K562 (cell line): ENCODE results near the gene ZNF487. TPM values are rescaled to one million over a fixed set of nuclear protein-coding genes. Genes with fewer than 3 reads are reported as not detected.
A peak's percentile ranks its signal among the peaks of the same experiment; 100 is the strongest.
"Not testable (repeated sequence)": the region's sequence is repeated elsewhere in the genome, so short reads cannot be mapped to it uniquely, and the experiment has no call there.

Source experiments
- ATAC-seq: fragments of 200-7000 bp; cut with Tn5 transposase; 3 replicates; pipeline ENCODE4 v1.9.1; 2020; ENCODE audit warnings: moderate library complexity
- BruUV-seq: library from RNA; stranded (reverse); fragments of 400-500 nt; replicated peaks from 2 replicates; lab custom pipeline; 2021; lab: Mats Ljungman, UMichigan
- CTCF ChIA-PET: fragments of 300-600 bp; formaldehyde crosslinking; extraction: SDS; loops from one replicate; lab custom pipeline; 2021; ENCODE audit warnings: low intra/inter-chr PET ratio; lab: Yijun Ruan, JAX
- POLR2A ChIA-PET: fragments of 300-600, 350-650 bp; sonication (Branson Sonifier 250); formaldehyde crosslinking; extraction: SDS; loops from one replicate; lab custom pipeline; 2021; ENCODE audit warnings: antibody characterized with exemption, inconsistent platforms; lab: Yijun Ruan, JAX
- DNase-seq, 4 experiments: peaks; one replicate each; pipeline versions ENCODE4 v3.0.0 to v3.0.0-alpha.2; 2011 to 2018; ENCODE audit warnings: low spot score in 3 of 4, mixed read lengths in 3 of 4; ENCODE audit errors: extremely low read depth in 1 of 4
- FAIRE-seq: peaks from 2 replicates; lab custom pipeline; 2011; peaks lifted over from hg19 to GRCh38; lab: Jason Lieb, UNC
- H2AFZ ChIP-seq: 2 replicates; pipeline ENCODE4 v1.6.0; 2011; ENCODE audit warnings: low read depth, low read length, control low read depth, inconsistent platforms
- H3K27ac ChIP-seq: fragments of 200-600 bp; 3 replicates; pipeline ENCODE4 v1.8.0; 2011; ENCODE audit warnings: low read depth, mild to moderate bottlenecking, control low read depth, inconsistent platforms, low read length, moderate library complexity, mixed read lengths; ENCODE audit errors: extremely low read depth
- H3K27me3 ChIP-seq, 2 experiments: fragments of 300-600 bp in 1 of 2; 2 replicates in 1 of 2; 3 replicates in 1 of 2; pipeline versions ENCODE4 v1.6.0 to v1.8.0; 2011; ENCODE audit warnings: inconsistent platforms in 2 of 2, low read length in 2 of 2, mild to moderate bottlenecking in 1 of 2, mixed read lengths in 1 of 2, moderate library complexity in 1 of 2; ENCODE audit not compliant: control insufficient read depth in 2 of 2, insufficient read depth in 2 of 2
- H3K36me3 ChIP-seq: fragments of 300-600 bp; 3 replicates; pipeline ENCODE4 v1.8.0; 2011; ENCODE audit warnings: mild to moderate bottlenecking, low read length, inconsistent platforms; ENCODE audit not compliant: control insufficient read depth, insufficient read depth
- H3K4me1 ChIP-seq, 2 experiments: fragments of 200-600 bp in 1 of 2; replicated peaks in 1 of 2; 2 replicates in 1 of 2; 3 replicates in 1 of 2; pipeline versions ENCODE4 v1.5.1 to v1.8.0; 2011; ENCODE audit warnings: inconsistent platforms in 2 of 2, low read length in 2 of 2, mild to moderate bottlenecking in 1 of 2, mixed read lengths in 1 of 2, moderate library complexity in 1 of 2; ENCODE audit not compliant: control insufficient read depth in 2 of 2, insufficient read depth in 2 of 2
- H3K4me2 ChIP-seq: 2 replicates; pipeline ENCODE4 v1.6.1; 2011; ENCODE audit warnings: low read length, control low read depth, inconsistent platforms, mixed read lengths; ENCODE audit not compliant: insufficient read depth
- H3K4me3 ChIP-seq: fragments of 200-600 bp; sonication (generic), shearing (Covaris generic); 2 replicates; pipeline ENCODE4 v1.5.1; 2016; ENCODE audit warnings: control low read depth, inconsistent platforms
- H3K79me2 ChIP-seq: fragments of 200-600 bp; 3 replicates; pipeline ENCODE4 v1.8.0; 2011; ENCODE audit warnings: low read length, inconsistent platforms; ENCODE audit not compliant: control insufficient read depth, insufficient read depth
- H3K9ac ChIP-seq, 2 experiments: 2 replicates each; pipeline versions ENCODE4 v1.6.0 to v1.6.1; 2011; ENCODE audit warnings: low read depth in 2 of 2, low read length in 2 of 2, control low read depth in 1 of 2, inconsistent platforms in 1 of 2, mild to moderate bottlenecking in 1 of 2, mixed read lengths in 1 of 2; ENCODE audit not compliant: insufficient read depth in 1 of 2
- H3K9me1 ChIP-seq: one replicate; pipeline ENCODE4 v1.6.0; 2011; ENCODE audit warnings: inconsistent platforms, mild to moderate bottlenecking, low read length, moderate library complexity; ENCODE audit not compliant: control insufficient read depth, insufficient read depth
- H3K9me3 ChIP-seq: replicated peaks from 2 replicates; pipeline ENCODE4 v1.5.1; 2011; ENCODE audit warnings: low read depth, low read length, inconsistent platforms; ENCODE audit not compliant: control insufficient read depth, insufficient read depth
- H4K20me1 ChIP-seq: replicated peaks from 2 replicates; pipeline ENCODE4 v1.6.1; 2011; ENCODE audit warnings: low read length, inconsistent platforms, mixed read lengths; ENCODE audit not compliant: control insufficient read depth, insufficient read depth
- FOXP4 ChIP-seq: sonication (generic); formaldehyde crosslinking; IDR thresholded peaks from 2 replicates; pipeline ENCODE4 v1.8.0; 2022; ENCODE audit warnings: mild to moderate bottlenecking, missing genetic modification reagents, borderline replicate concordance
- KDM1A ChIP-seq, 2 experiments: fragments of 450-650 bp; IDR thresholded peaks; 2 replicates each; pipeline ENCODE4 v1.6.1; 2016; ENCODE audit warnings: mild to moderate bottlenecking in 2 of 2
- MTA3 ChIP-seq: fragments of 450-650 bp; formaldehyde crosslinking; IDR thresholded peaks from 2 replicates; pipeline ENCODE4 v1.6.1; 2017; ENCODE audit warnings: mild to moderate bottlenecking, borderline replicate concordance
- WGBS: fragments of 100-300 bp; shearing (Covaris generic); methylation state at CpG from one replicate; pipeline ENCODE4 v1.1.6; 2016; ENCODE audit warnings: low coverage, mixed read lengths; ENCODE audit not compliant: insufficient coverage; ENCODE audit errors: missing lambda C conversion rate; 5-methylcytosine and 5-hydroxymethylcytosine counted together
- in situ Hi-C: fragments of 300-500 bp; cut with MboI; formaldehyde crosslinking; loops from 4 replicates; pipeline ENCODE4 v1.15.0; 2018; ENCODE audit warnings: inconsistent platforms, mixed read lengths
- intact Hi-C: fragments of 100-400 bp; cut with micrococcal nuclease; formaldehyde crosslinking; loops from 2 replicates; pipeline ENCODE4 v1.14.2; 2022
- polyA plus RNA-seq, 8 experiments: library from polyadenylated mRNA; depleted of rRNA in 4 of 8; stranded (reverse) in 5 of 8; unstranded in 3 of 8; fragments of >200 nt; fragmentation: Nextera tagmentation in 2 of 8; fragmentation: Illumina TruSeq in 1 of 8; extraction: Ambion mirVana in 2 of 8; extraction: Trizol in 1 of 8; gene quantifications; 2 replicates each; pipeline versions ENCODE4 v1.2.1 to v1.2.3, GENCODE V29; 2011 to 2014; ENCODE audit warnings: inconsistent platforms in 1 of 8, missing spikeins in 1 of 8
- total RNA-seq, 7 experiments: library from RNA; depleted of rRNA in 6 of 7; stranded (reverse); fragments of >200 nt in 6 of 7; fragmentation: Illumina TruSeq in 2 of 7; extraction: Trizol in 2 of 7; gene quantifications; 2 replicates each; pipeline versions ENCODE4 v1.2.1 to v1.2.3, GENCODE V29; 2011 to 2021; ENCODE audit warnings: low replicate concordance in 1 of 7

The ZNF487 gene
- total and polyA plus RNA-seq, 9 of the 15 experiments (the other 6 are each of a cell fraction or from before 2014, with no cell fraction given): 1.9 to 6.5 (median 4.2) TPM

GRCh38 chr10:43453266-43453831, 16.4 kb downstream of the ZNF487 start:
- Histone ChIP-seq H3K36me3 (no peaks in the 10 kb centered on the region), H4K20me1 (no peaks in the 10 kb centered on the region), H3K4me1 (peaks cover 16 to 22% of the 10 kb centered on the region in 2 experiments; a peak in 4 of 5 replicates), H2AFZ (no peak overlapping the region), H3K79me2 (peaks cover 14% of the 10 kb centered on the region), H3K4me3 (no peak overlapping the region)
- no TSS peak for BruUV-seq
- no peak for DNase-seq
- WGBS: 67% methylated on average over 4 of the region's 4 CpGs
- TF ChIP-seq KDM1A (IDR thresholded peaks at IDR 0.05) (0 out of 4 replicates have a peak, but pooled peaks of 1 of the 2 experiments have one; percentile 4), MTA3 (no peak), FOXP4 (CRISPR knock-in tag) (no peak)
- TF ChIP-seq, all 486 proteins: peak for 1
- no peak for FAIRE-seq
- Histone ChIP-seq H3K9me3 (no peaks in the 10 kb centered on the region), H3K27ac (no peak overlapping the region), H3K27me3 (no peaks in the 10 kb centered on the region), H3K9ac (no peak overlapping the region), H3K9me1 (no peaks in the 10 kb centered on the region), H3K4me2 (no peak overlapping the region)
- CTCF ChIA-PET: no interaction called here
- in situ Hi-C loops: loop anchor here (5.0 kb wide), 1 partner anchor 56 kb away; no protein-coding TSS in a partner anchor
- no peak for ATAC-seq
- POLR2A ChIA-PET: interaction anchor here (0.9 to 1.4 kb wide), 3 partner anchors 46 to 62 kb away, joined by 3 to 7 read pairs (median 6); no protein-coding TSS in a partner anchor
- intact Hi-C loops: no loop called here

GRCh38 chr10:43454025-43454424, 17.1 kb downstream of the ZNF487 start:
- 74% methylated on average over 9 of the region's 9 CpGs for WGBS
- H3K9ac ChIP-seq: peak overlapping the region in 1 of 2 experiments; percentile 81; a peak in 1 of 4 replicates
- POLR2A ChIA-PET: interaction anchor here (0.9 to 1.2 kb wide), 2 partner anchors 56 to 63 kb away, joined by 3 to 6 read pairs; no protein-coding TSS in a partner anchor
- H3K9me3 ChIP-seq, H3K36me3 ChIP-seq, H4K20me1 ChIP-seq, H3K9me1 ChIP-seq, H3K27ac ChIP-seq, intact Hi-C loops, CTCF ChIA-PET, H2AFZ ChIP-seq, H3K4me3 ChIP-seq, FAIRE-seq, ATAC-seq, H3K27me3 ChIP-seq, BruUV-seq, DNase-seq: not testable (repeated sequence)
- H3K4me2 ChIP-seq: peak overlapping the region; percentile 43; the same call in 1 of the 2 replicates
- in situ Hi-C loops: loop anchor here (5.0 kb wide), 1 partner anchor 57 kb away; no protein-coding TSS in a partner anchor
- H3K4me1 ChIP-seq: peaks cover 16 to 22% of the 10 kb centered on the region in 2 experiments; a peak in 4 of 5 replicates
- peaks cover 14% of the 10 kb centered on the region for H3K79me2 ChIP-seq

GRCh38 chr10:43456561-43456960, 19.6 kb downstream of the ZNF487 start:
- H3K9me1 ChIP-seq, DNase-seq, FAIRE-seq, CTCF ChIA-PET, H3K4me2 ChIP-seq, H4K20me1 ChIP-seq, H3K4me3 ChIP-seq, H3K36me3 ChIP-seq, H3K9me3 ChIP-seq, ATAC-seq, H3K27me3 ChIP-seq, H3K9ac ChIP-seq, intact Hi-C loops, BruUV-seq, in situ Hi-C loops: not testable (repeated sequence)
- POLR2A ChIA-PET: interaction anchor here (1.2 to 1.5 kb wide), 2 partner anchors 61 to 63 kb away, joined by 3 to 4 read pairs; no protein-coding TSS in a partner anchor
- peak overlapping the region; percentile 90 for H2AFZ ChIP-seq
- peaks cover 16 to 22% of the 10 kb centered on the region in 2 experiments; a peak in 4 of 5 replicates for H3K4me1 ChIP-seq
- WGBS: 90% methylated on average over 15 of the region's 15 CpGs
- peaks cover 14% of the 10 kb centered on the region for H3K79me2 ChIP-seq
- H3K27ac ChIP-seq: peak overlapping the region; percentile 90; the same call in 1 of the 3 replicates
